HK-2 (cell line): ENCODE results near the gene DAGLB.

Experiments
- DNase-seq: peaks from one replicate; pipeline ENCODE4 v3.0.0-alpha.2; 2018; ENCODE audit not compliant: unreplicated experiment

Gene DAGLB

DNA sequence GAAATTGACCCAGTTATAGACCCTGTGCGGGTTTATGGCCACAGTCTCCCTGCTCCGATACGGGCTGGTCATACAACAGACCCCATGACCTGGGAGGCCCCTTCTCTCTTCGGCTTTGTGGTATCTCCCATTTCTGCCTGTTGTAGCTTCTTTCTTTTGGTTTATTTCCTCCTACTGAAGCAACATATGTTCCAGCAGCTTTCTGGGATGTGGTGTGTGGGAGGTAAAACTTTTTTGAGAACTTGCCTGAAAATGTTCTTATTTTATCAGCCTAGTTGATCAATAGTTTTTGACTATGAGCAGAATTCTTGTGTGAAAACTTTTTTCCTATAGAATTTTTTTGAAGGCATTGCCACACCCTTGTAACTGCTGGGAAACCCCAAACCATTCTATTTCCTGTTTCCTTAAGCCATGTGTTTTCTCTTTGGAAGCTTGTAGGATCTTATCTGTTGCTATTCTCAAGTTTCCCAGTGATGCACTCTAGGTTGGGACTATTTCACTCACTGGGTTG lies 80.0 kb downstream of the DAGLB start:
- DNase-seq = no peak

DNA sequence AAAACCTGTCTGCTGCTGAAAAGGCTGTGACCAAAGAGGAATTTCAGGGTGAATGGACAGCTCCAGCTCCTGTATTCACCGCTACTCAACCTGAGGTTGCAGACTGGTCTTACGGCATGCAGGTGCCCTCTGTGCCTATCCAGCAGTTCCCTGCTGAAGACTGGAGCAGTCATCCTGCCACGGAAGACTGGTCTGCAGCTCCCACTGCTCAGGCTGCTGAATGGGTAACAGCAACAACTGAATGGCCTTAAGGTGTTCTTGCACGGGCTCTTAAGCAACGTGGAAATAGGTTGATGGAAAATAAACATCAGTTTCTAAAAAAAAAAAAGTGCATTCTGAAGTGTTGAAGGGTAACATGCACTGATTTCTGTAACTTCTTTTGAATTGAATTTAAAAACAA lies 82.3 kb downstream of the DAGLB start:
- DNase-seq = no peak

- no peak for DNase-seq
These were observed 86.9 kb downstream of the DAGLB start for GRCh38 chr7:6360841-6361240.

- no peak for DNase-seq
These were observed 88.0 kb downstream of the DAGLB start for GRCh38 chr7:6359734-6360133.
